Activated naive CD4-positive, alpha-beta T cell treated with anti-CD3 and anti-CD28 coated beads, Interleukin-2, amount 50 U/mL, for 72 hours (primary cell): Measurements from ENCODE around the gene MYH13. TPM values are rescaled to one million over a fixed set of nuclear protein-coding genes. Genes with fewer than 3 reads are reported as not detected.

Experiments
- ATAC-seq, 2 donors: fragments of 150-1000 bp; cut with Tn5 transposase; 2 replicates each; pipeline ENCODE4 v1.10.0; 2021; ENCODE audit warnings: mild to moderate bottlenecking in 2 of 2, moderate library complexity in 2 of 2
- DNase-seq, 2 donors: peaks; one replicate each; pipeline ENCODE4 v3.0.0; 2021 to 2022; ENCODE audit warnings: low spot score in 2 of 2
- H3K27ac Mint-ChIP-seq, 2 donors: one replicate each; pipeline ENCODE4 v1.8.0; 2022; ENCODE audit warnings: mild to moderate bottlenecking in 2 of 2, mixed read lengths in 2 of 2
- H3K36me3 Mint-ChIP-seq, 2 donors: one replicate each; pipeline ENCODE4 v1.8.0; 2022; ENCODE audit warnings: mixed read lengths in 2 of 2
- H3K9me3 Mint-ChIP-seq, 2 donors: one replicate each; pipeline ENCODE4 v1.8.0; 2022; ENCODE audit warnings: mixed read lengths in 2 of 2
- total RNA-seq, 2 donors: library from RNA; stranded (reverse); gene quantifications; one replicate each; pipeline ENCODE4 v1.2.3, GENCODE V29; 2022

The MYH13 gene
- total RNA-seq, 2 donors from 2014 or later: not detected

GRCh38 chr17:10360578-10360977 is 12.2 kb downstream of the MYH13 start:
- DNase-seq: no peak
- H3K9me3 Mint-ChIP-seq: no peaks in the 10 kb centered on the region
- no peak for ATAC-seq
- no peak overlapping the region for H3K27ac Mint-ChIP-seq
- H3K36me3 Mint-ChIP-seq: no peaks in the 10 kb centered on the region

- H3K36me3 Mint-ChIP-seq: no peaks in the 10 kb centered on the region
- ATAC-seq: peak in 1 of 2 donors; percentile 31
- no peaks in the 10 kb centered on the region for H3K9me3 Mint-ChIP-seq
- DNase-seq: peak in 1 of 2 donors; percentile 7
- no peak overlapping the region for H3K27ac Mint-ChIP-seq
Measured at GRCh38 chr17:10357768-10358167, 15.0 kb downstream of the MYH13 start.

- H3K36me3 Mint-ChIP-seq: no peaks in the 10 kb centered on the region
- DNase-seq (no peak), ATAC-seq (no peak)
- H3K27ac Mint-ChIP-seq: no peak overlapping the region
- peaks cover 0 to 3% of the 10 kb centered on the region in 2 donors for H3K9me3 Mint-ChIP-seq
Measured at GRCh38 chr17:10354651-10355050, 18.2 kb downstream of the MYH13 start.

GRCh38 chr17:10352893-10353292 is 19.9 kb downstream of the MYH13 start:
- no peak overlapping the region for H3K27ac Mint-ChIP-seq
- DNase-seq (no peak), ATAC-seq (no peak)
- H3K36me3 Mint-ChIP-seq: no peaks in the 10 kb centered on the region
- peaks cover 0 to 6% of the 10 kb centered on the region in 2 donors for H3K9me3 Mint-ChIP-seq

- H3K27ac Mint-ChIP-seq: no peak overlapping the region
- H3K9me3 Mint-ChIP-seq: peaks cover 0 to 6% of the 10 kb centered on the region in 2 donors
- DNase-seq (no peak), ATAC-seq (no peak)
- H3K36me3 Mint-ChIP-seq: no peaks in the 10 kb centered on the region
Measured at GRCh38 chr17:10349403-10349802, 23.4 kb downstream of the MYH13 start.

- ATAC-seq (no peak), DNase-seq (no peak)
- Mint-ChIP-seq H3K9me3 (peaks cover 0 to 3% of the 10 kb centered on the region in 2 donors), H3K36me3 (no peaks in the 10 kb centered on the region), H3K27ac (no peak overlapping the region)
Measured at GRCh38 chr17:10344816-10345215, 28.0 kb downstream of the MYH13 start.

- DNase-seq (no peak), ATAC-seq (no peak)
- Mint-ChIP-seq H3K27ac (no peak overlapping the region), H3K9me3 (no peaks in the 10 kb centered on the region), H3K36me3 (no peaks in the 10 kb centered on the region)
Measured at GRCh38 chr17:10339051-10339450, 33.8 kb downstream of the MYH13 start.

- no peak overlapping the region for H3K27ac Mint-ChIP-seq
- no peaks in the 10 kb centered on the region for H3K36me3 Mint-ChIP-seq
- ATAC-seq: no peak
- H3K9me3 Mint-ChIP-seq: no peaks in the 10 kb centered on the region
- no peak for DNase-seq
Measured at GRCh38 chr17:10337976-10338375, 34.8 kb downstream of the MYH13 start.

GRCh38 chr17:10337136-10337535 is 35.7 kb downstream of the MYH13 start:
- no peak for ATAC-seq
- Mint-ChIP-seq H3K36me3 (no peaks in the 10 kb centered on the region), H3K27ac (no peak overlapping the region), H3K9me3 (no peaks in the 10 kb centered on the region)
- no peak for DNase-seq

GRCh38 chr17:10336393-10336792 is 36.4 kb downstream of the MYH13 start:
- no peak for ATAC-seq
- Mint-ChIP-seq H3K36me3 (no peaks in the 10 kb centered on the region), H3K9me3 (no peaks in the 10 kb centered on the region), H3K27ac (no peak overlapping the region)
- no peak for DNase-seq

- H3K27ac Mint-ChIP-seq: no peak overlapping the region
- no peak for DNase-seq
- H3K36me3 Mint-ChIP-seq: no peaks in the 10 kb centered on the region
- ATAC-seq: no peak
- H3K9me3 Mint-ChIP-seq: no peaks in the 10 kb centered on the region
Measured at GRCh38 chr17:10332515-10332914, 40.3 kb downstream of the MYH13 start.

GRCh38 chr17:10328971-10329923 is 43.6 kb downstream of the MYH13 start:
- ATAC-seq (no peak), DNase-seq (no peak)
- Mint-ChIP-seq H3K36me3 (no peaks in the 10 kb centered on the region), H3K9me3 (no peaks in the 10 kb centered on the region), H3K27ac (no peak overlapping the region)

- DNase-seq (no peak), ATAC-seq (no peak)
- Mint-ChIP-seq H3K9me3 (no peaks in the 10 kb centered on the region), H3K36me3 (no peaks in the 10 kb centered on the region), H3K27ac (no peak overlapping the region)
Measured at GRCh38 chr17:10328206-10328605, 44.6 kb downstream of the MYH13 start.

GRCh38 chr17:10327640-10328039 is 45.2 kb downstream of the MYH13 start:
- no peaks in the 10 kb centered on the region for H3K9me3 Mint-ChIP-seq
- DNase-seq: peak; percentile 60 to 77
- no peaks in the 10 kb centered on the region for H3K36me3 Mint-ChIP-seq
- peak in 1 of 2 donors; percentile 66 for ATAC-seq
- no peak overlapping the region for H3K27ac Mint-ChIP-seq

GRCh38 chr17:10325031-10325695 is 47.6 kb downstream of the MYH13 start:
- Mint-ChIP-seq H3K36me3 (no peaks in the 10 kb centered on the region), H3K9me3 (no peaks in the 10 kb centered on the region), H3K27ac (no peak overlapping the region)
- DNase-seq: no peak
- no peak for ATAC-seq

- Mint-ChIP-seq H3K27ac (no peak overlapping the region), H3K36me3 (no peaks in the 10 kb centered on the region), H3K9me3 (no peaks in the 10 kb centered on the region)
- ATAC-seq: no peak
- no peak for DNase-seq
Measured at GRCh38 chr17:10323812-10324610, 48.8 kb downstream of the MYH13 start.

- Mint-ChIP-seq H3K27ac (no peak overlapping the region), H3K36me3 (no peaks in the 10 kb centered on the region), H3K9me3 (peaks cover 0 to 6% of the 10 kb centered on the region in 2 donors)
- ATAC-seq: no peak
- DNase-seq: no peak
Measured at GRCh38 chr17:10318535-10318934, 54.3 kb downstream of the MYH13 start.
